ENCODE measurements around the gene COL3A1.

COL3A1 gene

GRCh38 chr2:188983427-188984064 lies 9.4 kb downstream of the COL3A1 start:
- no peak for DNase-seq (ENCODE audit: low spot score)
- peak overlapping the region; percentile 46 for H3K4me3 ChIP-seq
- H3K27ac ChIP-seq, result peak overlapping the region; percentile 61 to 65
- no peak for TF ChIP-seq CTCF (IDR thresholded peaks at IDR 0.05)

- Histone ChIP-seq H3K4me3 (peak overlapping the region; percentile 46), H3K27ac (peak overlapping the region; percentile 61 to 65)
- TF ChIP-seq CTCF (IDR thresholded peaks at IDR 0.05), result no peak
- DNase-seq (ENCODE audit: low spot score), result no peak
Observed at GRCh38 chr2:188984065-188984491, 9.9 kb downstream of the COL3A1 start.

DNA sequence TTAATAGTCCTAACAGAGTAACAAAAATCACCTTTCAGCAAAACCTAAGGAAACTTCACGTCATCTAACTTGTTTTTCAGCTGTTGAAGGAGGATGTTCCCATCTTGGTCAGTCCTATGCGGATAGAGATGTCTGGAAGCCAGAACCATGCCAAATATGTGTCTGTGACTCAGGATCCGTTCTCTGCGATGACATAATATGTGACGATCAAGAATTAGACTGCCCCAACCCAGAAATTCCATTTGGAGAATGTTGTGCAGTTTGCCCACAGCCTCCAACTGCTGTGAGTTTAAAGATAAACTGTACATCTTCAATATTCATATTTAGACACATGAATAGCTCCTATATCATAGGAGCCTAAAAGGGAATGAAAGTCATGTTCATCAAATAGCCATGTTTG lies 10.5 kb downstream of the COL3A1 start:
- peak overlapping the region; percentile 61 to 65 for H3K27ac ChIP-seq
- TF ChIP-seq CTCF (IDR thresholded peaks at IDR 0.05), result no peak
- no peak for DNase-seq (ENCODE audit: low spot score)
- peak overlapping the region; percentile 46 for H3K4me3 ChIP-seq

DNA sequence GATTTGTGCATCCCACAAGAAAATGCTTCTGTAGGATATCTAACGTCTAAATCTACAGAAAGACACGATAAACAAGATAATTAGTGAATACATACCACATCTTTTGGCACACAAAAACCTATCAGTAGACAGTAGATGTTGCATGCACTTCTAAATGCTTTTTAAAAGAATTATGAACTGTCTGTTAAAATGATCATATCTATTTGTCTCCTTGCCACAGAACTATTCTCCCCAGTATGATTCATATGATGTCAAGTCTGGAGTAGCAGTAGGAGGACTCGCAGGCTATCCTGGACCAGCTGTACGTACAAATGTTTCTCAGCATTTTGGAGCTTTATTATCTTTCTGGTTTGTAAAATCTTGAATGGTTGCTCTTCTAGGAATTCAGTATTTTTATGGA lies 12.7 kb downstream of the COL3A1 start:
- DNase-seq (ENCODE audit: low spot score), result no peak
- Histone ChIP-seq H3K4me3 (peak overlapping the region; percentile 9), H3K27ac (peak overlapping the region; percentile 65 to 78)
- TF ChIP-seq CTCF (IDR thresholded peaks at IDR 0.05), result no peak

- Histone ChIP-seq H3K4me3 (no peak overlapping the region), H3K27ac (no peak overlapping the region)
- no peak for TF ChIP-seq CTCF (IDR thresholded peaks at IDR 0.05)
- DNase-seq (ENCODE audit: low spot score), result no peak
Observed at GRCh38 chr2:188993247-188993646, 19.1 kb downstream of the COL3A1 start.

DNA sequence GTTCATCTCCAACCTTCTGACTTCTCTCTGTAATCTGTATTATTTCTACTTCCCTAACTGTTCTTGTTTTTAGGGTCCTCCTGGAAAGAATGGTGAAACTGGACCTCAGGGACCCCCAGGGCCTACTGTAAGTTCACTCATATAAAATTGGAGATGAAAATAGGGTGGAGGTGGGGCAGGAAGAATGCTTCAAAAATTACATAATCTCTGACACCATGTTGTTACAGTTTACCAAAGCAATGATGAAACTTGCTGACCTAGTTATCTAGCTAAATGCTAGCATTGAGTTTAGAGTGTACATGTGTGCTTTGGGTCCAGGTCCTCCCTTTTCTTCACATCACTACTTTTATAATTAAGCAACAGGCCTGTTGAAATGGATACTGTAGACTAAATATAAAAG lies 23.1 kb downstream of the COL3A1 start:
- peak overlapping the region; percentile 6 to 50 for H3K27ac ChIP-seq
- no peak for DNase-seq (ENCODE audit: low spot score)
- no peak for TF ChIP-seq CTCF (IDR thresholded peaks at IDR 0.05)

DNA sequence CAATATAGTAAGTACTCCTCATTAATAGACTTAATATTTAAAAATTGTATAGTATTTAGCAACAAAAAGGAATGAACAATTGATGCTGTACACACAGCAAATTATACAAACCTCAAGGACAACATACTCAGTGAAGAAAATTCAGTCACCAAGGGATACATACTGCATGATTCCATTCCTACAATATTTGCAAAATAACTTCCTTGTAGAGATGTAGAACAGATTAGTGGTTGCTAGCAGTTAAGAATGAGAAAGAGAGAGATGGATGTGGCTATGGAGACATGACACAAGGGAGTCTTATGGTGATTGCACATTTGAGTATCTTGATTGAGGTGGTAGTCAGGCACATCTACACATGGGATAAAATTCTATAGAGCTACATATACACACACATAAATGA lies 26.0 kb downstream of the COL3A1 start:
- H3K4me3 ChIP-seq, result no peak overlapping the region
- no peak for TF ChIP-seq CTCF (IDR thresholded peaks at IDR 0.05)
- no peak overlapping the region for H3K27ac ChIP-seq
- no peak for DNase-seq (ENCODE audit: low spot score)

More for the DNA sequence above, 23.1 kb downstream of the COL3A1 start:
- H3K4me3 ChIP-seq, result no peak overlapping the region
